Stimulated activated CD4-positive, alpha-beta T cell treated with anti-CD3 and anti-CD28 coated beads, Interleukin-4, amount 100 ng/mL, for 4 hours (primary cell): ENCODE data around the gene AMOTL2.

Experiments used
- DNase-seq, 2 experiments: peaks; one replicate each; pipeline ENCODE4 v3.0.0-alpha.2; 2020

Gene AMOTL2

GRCh38 chr3:134378384-134378783 lies 4.1 kb upstream of the AMOTL2 start:
- no peak for DNase-seq

DNA sequence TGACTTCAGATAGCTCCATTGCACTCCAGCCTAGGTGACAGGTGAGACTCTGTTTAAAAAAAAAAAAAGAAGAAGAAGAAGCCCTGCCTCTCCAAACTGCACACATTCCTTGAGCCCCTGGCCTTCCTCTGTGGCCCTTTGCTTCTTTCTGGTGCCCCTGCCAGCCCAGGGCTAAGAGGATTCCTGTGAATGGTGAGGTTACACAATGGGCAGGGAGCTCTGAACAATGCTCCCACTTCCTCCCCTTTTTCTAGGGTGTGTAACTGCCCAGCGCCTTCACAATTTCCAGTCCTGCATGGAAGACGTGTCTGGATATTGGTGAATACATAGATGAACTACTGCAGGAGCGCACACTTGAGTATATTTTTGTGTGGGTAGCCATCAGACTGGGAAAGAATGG lies 3.6 kb upstream of the AMOTL2 start:
- DNase-seq = no peak

DNA sequence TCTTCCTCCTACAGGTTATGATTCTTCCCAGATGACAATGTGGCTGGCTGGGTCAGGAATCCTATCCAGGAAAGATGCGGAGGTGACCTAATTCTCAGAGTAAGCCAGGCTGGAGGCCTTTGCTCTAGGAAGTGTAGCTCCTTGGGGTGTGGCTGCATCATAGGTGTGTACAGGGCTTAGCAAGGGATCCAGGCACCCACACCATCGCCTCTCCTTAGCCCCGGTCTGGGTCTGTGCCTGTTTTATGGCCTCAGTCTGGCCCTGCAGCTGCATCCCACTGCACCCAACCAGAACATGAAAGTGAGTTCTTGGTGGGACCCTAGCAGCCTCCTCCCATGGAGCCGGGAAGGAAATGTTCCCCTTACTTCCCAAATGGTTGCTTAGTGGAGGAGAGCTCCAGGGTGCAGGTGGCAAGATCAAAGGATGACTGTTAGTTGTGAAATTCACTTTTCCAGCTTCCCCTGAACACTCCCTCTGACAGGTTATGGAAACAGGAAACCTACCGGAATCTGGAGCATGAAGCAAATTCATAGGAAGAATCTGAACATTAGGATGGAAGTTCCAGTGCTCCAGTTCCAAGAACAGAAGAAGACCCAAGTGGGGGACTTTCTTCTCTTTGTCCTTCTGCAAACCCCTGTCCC lies 2.7 kb upstream of the AMOTL2 start:
- DNase-seq = no peak

GRCh38 chr3:134376385-134376765 lies 2.1 kb upstream of the AMOTL2 start:
- no peak for DNase-seq

GRCh38 chr3:134375582-134376384 lies 1.5 kb upstream of the AMOTL2 start:
- DNase-seq = no peak

DNA sequence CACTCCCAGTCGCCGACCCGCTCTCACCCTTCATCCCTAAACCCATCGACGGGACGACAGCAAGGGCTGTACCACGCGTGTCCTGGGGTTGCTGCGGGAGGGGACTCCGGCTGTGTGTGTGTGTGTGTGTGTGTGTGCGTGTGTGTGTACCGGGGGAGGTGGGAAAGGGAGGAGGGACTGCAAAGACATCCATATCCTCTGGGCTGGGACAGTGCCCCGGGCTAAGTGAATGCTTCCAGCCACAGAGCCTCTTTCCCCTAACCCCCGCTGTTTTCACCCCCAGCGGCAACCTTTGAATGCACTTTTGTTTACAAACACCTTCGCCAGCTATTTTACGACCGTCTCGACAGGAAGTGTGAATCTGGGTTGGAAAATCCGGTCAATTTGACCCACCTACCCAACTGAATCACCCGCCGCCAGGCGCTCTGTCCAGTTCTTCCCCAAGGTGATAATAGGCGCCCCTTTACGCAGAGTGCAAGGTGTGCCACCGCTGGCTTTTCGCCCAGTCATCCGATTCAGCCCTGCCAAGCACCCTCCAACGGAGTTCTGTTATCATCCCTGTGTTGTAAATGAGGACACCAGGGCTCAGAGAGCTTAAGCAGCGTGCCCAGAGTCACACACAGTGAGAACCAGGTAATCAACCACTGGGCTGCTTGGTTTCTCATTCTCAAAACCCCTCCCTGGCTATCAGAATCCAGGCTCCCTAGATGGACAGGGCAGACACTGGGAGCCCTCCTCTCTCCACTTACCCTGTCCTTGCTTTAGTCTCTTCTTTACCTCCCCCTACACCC lies 739 bp upstream of the AMOTL2 start:
- DNase-seq = no peak

DNA sequence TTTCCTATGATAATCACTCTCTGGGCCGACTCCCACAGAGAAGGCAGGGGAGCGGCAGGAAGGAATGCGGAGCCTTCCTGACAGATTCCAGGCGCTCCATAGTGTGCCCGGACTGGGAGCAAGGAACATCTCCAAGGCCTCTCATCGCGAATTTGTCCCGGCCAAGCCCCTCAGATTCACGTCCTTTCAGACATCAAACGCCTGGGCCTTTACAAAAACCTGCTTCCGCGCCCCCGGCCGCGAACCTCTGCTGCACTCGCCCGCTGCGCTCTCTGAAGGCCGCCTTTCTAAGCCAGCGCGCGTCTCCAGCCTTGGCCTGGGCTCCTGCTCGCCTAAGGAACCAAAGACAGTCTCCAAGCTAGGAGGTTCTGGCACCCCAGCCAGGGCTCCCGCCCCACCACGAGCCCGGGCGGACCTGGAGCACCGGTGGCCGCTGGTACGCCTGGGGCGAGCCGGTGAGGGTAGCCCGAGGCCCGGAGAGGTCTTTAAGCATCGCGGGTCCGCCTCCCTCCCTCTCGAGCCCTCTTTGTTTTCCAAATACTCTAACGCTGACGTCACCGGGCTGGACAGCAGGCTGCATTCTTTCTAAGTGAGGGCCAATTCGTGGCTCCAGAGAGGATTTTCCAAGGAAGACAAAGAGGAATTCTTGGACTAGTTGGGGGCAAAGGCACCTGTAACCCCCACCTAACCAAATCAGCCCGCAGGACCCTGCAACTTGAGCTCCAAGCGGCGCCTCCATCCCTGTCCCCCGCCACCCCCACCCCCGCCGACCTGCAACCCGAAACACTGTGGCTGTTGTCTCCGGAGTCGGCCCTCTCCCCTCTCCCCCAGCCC lies 759 bp downstream of the AMOTL2 start:
- DNase-seq = no peak

GRCh38 chr3:134372396-134373270 lies 1.6 kb downstream of the AMOTL2 start:
- DNase-seq = no peak

- DNase-seq = no peak
Measured at GRCh38 chr3:134371542-134372324, 2.5 kb downstream of the AMOTL2 start.

DNA sequence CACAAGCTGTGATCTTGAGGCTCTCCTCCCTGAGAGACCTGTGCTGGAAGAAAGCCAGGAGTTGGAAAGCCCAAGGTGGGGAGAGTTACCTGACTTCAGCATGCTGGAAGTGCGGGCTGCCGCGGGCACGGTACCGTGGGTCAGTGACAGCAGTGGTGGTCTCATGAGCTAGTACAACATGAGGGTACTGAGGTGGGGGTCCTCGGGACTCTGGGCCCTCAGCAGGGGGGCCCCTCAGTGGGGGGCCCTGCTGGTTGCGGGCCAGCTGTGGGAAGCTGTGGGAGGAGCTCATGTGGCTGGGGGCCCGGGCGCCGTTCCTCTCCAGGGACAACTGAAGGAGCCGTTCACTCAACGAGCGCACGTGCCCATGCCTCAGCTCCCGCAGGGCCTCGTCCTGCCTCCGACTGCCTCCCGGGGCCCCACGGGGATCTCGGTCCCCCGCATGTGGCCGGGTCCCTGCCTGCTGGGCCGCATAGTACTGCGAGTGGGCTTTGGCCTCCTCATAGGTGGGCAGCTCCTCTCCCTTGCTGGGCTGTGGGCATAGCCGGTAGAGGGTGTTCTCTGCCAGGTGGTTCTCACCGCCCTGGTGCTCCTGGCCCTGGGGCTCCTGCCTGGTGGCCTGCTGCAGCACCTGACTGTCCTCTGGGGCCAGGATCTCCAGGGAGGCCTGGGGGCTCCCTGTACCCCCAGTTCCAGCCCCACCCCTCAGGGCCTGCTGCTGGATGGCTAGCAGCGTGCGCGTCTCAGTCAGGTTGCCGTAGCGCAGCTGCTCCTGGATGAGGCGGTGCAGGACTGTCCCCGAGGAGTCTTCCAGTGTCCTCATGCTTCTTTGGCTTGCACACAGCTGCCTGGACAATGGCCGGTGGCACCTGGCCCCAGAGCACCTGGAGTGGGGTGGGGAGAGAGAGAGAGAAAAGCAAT lies 3.4 kb downstream of the AMOTL2 start:
- DNase-seq = no peak

DNA sequence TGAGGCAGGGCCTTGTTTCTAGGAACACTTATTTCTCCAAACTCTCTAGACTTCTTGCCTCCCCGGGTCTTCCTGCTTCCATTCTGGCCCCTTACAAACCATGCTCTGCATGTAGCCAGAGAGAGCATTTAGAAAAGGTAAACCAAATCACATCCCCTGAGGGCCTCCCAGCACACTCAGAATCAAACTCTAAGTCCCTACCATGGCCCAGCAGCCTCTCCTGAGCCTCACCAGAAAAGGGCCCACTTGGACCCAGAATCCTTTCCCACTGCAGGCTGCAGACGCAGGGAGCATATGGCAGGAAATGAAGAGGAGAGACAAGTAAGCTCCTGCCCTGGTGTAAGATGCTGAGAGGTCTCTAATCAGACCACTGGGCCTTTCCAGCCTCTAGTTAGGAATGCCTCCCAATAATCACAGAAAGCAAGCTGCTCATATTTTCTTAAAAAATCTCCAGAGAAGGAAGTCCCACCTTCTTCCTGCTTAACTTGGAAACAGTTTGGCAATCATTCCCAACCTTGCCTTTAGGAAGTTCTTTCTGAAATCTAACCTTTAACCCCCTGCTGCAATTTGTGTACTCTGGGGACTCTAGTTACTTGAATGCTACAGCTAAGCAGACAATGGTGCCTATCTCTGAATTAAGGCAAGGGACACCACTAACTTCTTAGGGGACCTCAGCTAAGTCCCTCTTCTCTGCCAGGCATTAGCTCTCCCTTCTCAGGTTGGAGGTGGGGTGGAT lies 4.2 kb downstream of the AMOTL2 start:
- no peak for DNase-seq

DNA sequence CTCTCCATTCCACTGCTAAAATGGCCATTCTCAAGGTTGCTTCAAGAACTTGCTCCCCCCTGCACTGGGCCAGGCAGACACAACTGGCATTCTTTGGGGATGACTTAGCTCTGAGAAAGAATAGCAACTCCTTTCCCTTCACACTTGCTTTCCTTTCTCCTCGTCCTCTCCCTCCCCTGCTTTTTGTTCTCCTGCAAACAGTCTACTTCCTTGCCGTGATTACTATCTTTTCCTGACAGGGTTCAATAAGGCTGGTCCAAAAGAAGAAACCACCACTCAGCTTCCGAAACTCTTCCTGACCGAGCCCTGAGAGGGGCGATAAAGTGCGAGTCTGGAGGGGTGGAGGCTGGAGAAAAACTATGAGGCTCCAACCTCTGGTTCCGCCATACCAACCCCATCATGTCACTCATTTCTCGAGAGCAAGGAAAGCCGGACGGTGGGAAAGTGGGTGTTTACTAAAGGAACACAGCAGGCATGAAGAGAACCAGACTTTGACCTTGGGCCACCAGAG lies 5.0 kb downstream of the AMOTL2 start:
- no peak for DNase-seq

- DNase-seq = no peak
Measured at GRCh38 chr3:134368751-134369105, 5.5 kb downstream of the AMOTL2 start.

DNA sequence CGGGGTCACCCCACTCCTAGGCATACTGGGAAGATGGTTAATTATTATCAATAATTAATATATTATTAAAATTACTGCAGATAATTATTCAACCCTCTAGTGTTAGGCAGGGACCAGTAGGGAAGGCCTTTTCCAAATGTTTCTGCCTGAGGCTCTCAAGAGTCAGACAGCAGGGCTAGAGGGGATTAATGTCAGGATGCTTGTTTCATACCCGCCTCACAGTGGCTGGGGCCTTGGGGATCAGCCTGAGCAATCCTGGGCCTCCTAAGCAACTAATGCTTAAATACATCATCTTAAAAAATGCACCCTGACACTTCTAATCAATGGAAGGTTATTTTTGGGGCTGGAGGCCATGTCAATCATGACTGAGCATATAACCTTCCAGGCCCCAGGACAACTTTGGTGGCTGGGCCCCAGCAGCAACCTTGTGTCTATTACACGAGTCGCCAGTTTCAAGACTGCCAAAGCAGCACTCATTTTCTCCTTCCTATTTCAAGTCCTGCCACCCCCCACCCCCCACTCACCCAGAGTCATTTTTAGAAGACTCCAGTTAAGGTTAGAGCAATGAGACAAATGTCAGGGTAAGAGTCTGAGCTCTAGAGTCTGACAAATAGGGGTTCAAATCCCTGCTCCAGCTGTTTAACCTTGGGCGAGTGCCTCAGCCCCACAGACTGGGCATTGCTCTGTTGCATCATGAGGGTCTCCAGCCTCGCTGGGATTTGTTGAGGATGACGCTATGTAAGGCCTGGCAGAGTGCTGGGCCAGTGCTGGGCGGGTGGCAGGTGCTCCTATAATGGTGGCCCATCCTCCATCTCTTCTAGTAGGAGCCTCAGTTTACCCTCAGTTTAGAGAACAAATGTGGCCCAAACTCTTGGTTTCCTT lies 6.1 kb downstream of the AMOTL2 start:
- no peak for DNase-seq

DNA sequence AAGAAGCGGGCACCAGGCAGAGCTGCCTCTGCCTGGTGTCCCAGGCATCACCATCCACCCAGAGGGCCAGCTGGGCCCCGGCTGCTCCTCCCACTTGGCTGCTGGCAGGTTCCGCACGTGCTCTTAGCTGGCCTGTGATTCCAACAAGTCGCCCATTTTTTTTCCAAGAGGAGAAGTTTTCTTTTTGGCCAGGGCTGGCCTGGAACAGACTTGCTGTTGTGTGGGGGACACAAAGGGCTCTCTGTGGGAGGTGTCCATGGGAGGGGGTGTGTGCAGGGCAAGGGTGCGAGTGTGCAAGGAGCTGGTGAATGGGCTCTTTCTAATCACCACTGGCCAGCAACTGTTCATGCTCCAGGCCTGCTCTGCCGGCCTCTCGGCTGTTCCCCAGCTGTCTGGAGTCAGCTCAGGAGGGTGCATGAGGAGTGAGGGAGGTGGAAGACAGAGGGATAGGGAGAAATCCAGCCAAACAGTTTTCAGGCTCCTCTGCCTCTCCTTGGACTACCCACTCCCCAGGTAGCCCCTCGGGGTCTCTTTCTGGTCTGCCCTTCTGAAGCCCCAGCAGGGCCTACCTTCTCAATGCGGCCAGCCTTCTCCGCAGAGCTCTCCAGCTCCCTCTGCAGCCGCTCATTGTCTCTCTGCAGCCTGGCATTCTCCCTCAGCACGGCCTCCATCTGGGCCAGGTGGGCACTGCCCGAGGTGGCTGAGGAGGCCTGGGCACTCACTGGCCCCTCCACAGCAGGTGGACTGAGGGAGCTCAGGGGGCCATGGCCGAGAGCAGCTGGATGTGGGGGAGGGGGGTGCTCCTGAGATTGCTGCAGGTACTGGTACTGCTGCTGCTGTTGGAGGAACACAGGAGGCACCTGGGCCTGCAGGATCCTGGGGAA lies 7.1 kb downstream of the AMOTL2 start:
- no peak for DNase-seq

- no peak for DNase-seq
Measured at GRCh38 chr3:134366221-134366927, 7.9 kb downstream of the AMOTL2 start.
